Skeletal muscle satellite cell (primary cell): ENCODE results near the gene AADAC.
"Not testable (repeated sequence)": the region's sequence is repeated elsewhere in the genome, so short reads cannot be mapped to it uniquely, and the experiment has no call there.

Source experiments
- H3K27me3 ChIP-seq: 2 replicates; pipeline ENCODE4 v1.7.0; 2013; ENCODE audit warnings: low read length; ENCODE audit not compliant: control insufficient read depth, insufficient read depth
- H3K36me3 ChIP-seq: 2 replicates; pipeline ENCODE4 v1.7.0; 2013; ENCODE audit warnings: mild to moderate bottlenecking, control low read depth, low read length; ENCODE audit not compliant: insufficient read depth
- H3K4me1 ChIP-seq: 2 replicates; pipeline ENCODE4 v1.7.0; 2013; ENCODE audit warnings: low read length; ENCODE audit not compliant: control insufficient read depth, insufficient read depth
- H3K4me2 ChIP-seq: 2 replicates; pipeline ENCODE4 v1.7.0; 2013; ENCODE audit warnings: mild to moderate bottlenecking, low read length
- H3K4me3 ChIP-seq: 2 replicates; pipeline ENCODE4 v1.7.0; 2013; ENCODE audit warnings: low read length
- H3K9ac ChIP-seq: 2 replicates; pipeline ENCODE4 v1.7.0; 2013; ENCODE audit warnings: mild to moderate bottlenecking, low read depth, low read length, moderate library complexity
- H3K9me3 ChIP-seq: replicated peaks from 2 replicates; pipeline ENCODE4 v1.7.0; 2013; ENCODE audit warnings: mild to moderate bottlenecking, control low read depth, low read length

AADAC gene

DNA sequence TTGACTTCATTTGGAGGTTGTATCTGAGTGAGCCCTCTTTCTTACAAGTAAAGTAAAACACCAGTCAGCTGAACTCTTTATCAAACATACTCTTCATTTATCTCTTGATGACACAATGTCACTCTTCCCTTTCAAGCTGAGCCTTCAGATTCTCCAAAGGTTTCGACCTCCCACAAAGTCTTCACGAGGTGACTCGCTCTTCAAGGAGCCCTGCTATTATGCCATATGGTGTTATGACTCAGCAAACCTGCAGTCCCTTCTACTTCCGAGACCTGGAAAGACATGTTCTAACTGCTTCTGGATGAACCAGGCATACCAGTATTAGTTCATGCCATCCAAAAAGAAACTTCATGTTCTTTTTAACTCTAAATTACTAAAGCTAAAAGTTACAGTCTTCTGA is 23.1 kb downstream of the AADAC start:
- Histone ChIP-seq H3K4me1 (peaks cover 34% of the 10 kb centered on the region), H3K4me3 (no peak overlapping the region)

DNA sequence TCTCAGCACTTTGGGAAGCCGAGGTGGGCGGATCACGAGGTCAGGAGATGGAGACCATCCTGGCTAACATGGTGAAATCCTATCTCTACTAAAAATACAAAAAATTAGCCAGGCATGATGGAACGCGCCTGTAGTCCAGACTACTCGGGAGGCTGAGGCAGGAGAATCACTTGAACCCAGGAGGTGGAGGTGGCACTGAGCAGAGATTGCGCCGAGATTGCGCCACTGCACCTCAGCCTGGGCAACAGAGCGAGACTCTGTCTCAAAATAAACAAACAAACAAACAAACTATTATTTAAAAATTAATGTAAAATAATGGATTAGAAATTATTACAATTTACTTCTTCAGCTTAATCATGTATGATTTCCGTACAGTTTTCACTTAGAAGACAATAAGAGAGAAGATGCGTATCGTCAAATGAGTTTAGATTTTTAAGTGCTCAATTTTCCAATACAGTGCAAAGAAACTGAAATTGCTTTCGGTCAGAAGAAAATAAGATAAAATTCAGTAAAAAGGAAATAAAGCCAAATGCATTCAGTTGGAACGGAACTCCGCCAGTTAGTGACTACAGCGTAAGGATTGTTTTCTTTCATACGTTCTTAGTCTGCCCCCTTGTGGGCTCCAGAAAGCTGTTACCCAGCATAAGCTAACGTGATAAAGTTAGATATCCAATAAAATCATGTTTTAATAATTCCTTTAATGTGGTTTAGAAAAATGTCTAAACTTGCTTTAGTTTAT is 24.8 kb downstream of the AADAC start:
- Histone ChIP-seq H3K4me2 (peak overlapping the region; percentile 21), H3K36me3 (no peaks in the 10 kb centered on the region), H3K9ac (no peak overlapping the region), H3K9me3 (no peaks in the 10 kb centered on the region), H3K27me3 (no peaks in the 10 kb centered on the region), H3K4me1 (peaks cover 45% of the 10 kb centered on the region), H3K4me3 (no peak overlapping the region)

More for the DNA sequence above, 23.1 kb downstream of the AADAC start:
- H3K27me3 ChIP-seq, result no peaks in the 10 kb centered on the region
- no peaks in the 10 kb centered on the region for H3K9me3 ChIP-seq
- H3K9ac ChIP-seq, result no peak overlapping the region
- H3K4me2 ChIP-seq, result peak overlapping the region; percentile 11
- no peaks in the 10 kb centered on the region for H3K36me3 ChIP-seq

DNA sequence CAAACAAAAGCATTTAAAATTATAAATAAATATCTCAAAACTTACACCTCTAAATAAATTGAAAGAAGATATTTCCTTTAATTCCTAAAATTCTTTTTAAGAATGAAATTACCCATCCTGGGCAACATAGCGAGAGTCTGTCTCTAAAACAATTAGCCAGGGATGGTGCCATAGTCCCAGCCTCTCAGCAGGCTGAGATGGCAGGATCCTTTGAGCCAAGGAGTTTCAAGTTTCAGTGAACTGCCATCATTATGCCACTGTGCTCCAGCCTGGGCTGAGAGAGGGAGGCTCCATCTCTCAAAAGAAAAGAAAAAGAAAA is 25.4 kb downstream of the AADAC start:
- Histone ChIP-seq H3K4me2 (no peak overlapping the region), H3K9me3 (no peaks in the 10 kb centered on the region), H3K27me3 (no peaks in the 10 kb centered on the region), H3K4me3 (no peak overlapping the region), H3K36me3 (no peaks in the 10 kb centered on the region), H3K9ac (peak overlapping the region; percentile 3), H3K4me1 (peaks cover 45% of the 10 kb centered on the region)

DNA sequence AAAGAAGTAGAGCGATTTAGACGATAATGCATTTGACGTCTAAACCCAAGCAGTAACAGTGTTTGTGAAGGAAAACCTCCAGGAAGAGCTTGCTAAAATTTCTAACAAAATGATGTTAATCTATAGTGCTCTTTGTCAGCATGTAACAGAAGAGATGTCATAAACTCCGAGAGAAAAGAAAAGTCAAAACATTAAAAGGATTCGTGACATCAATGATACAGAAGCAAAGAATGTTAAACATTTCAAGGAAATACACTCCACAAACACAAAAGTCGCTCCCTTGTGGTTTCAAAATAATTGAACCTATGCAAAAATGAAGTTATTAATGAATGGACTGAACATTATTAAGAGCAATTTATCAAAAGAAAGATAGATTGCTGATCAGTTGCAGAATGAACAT is 27.9 kb downstream of the AADAC start:
- no peaks in the 10 kb centered on the region for H3K36me3 ChIP-seq
- H3K27me3 ChIP-seq, result no peaks in the 10 kb centered on the region
- peak overlapping the region; percentile 26 for H3K9ac ChIP-seq
- peaks cover 33% of the 10 kb centered on the region for H3K4me1 ChIP-seq
- no peaks in the 10 kb centered on the region for H3K9me3 ChIP-seq
- peak overlapping the region; percentile 65 for H3K4me2 ChIP-seq
- peak overlapping the region; percentile 16 for H3K4me3 ChIP-seq

DNA sequence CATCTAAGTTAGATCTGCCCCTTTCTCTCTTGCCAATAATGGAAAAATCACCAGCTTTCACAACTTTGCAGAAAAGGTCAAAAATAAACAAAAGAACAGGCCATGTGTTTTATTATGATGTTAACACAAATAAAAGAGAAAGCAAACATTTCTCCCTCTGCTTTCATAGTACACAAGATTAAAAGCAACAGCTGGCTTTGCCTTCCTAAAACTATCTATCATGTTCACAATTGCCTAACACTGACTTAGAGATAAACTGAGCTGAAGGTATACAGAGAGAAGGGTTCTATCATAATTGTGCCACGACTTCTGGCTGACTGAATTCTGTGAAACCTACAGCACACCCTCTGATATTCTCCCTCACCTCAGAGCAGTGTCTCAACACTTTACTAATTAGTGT is 29.4 kb downstream of the AADAC start:
- H3K36me3 ChIP-seq, result no peaks in the 10 kb centered on the region
- no peaks in the 10 kb centered on the region for H3K9me3 ChIP-seq
- peak overlapping the region; percentile 1 for H3K9ac ChIP-seq
- no peaks in the 10 kb centered on the region for H3K27me3 ChIP-seq
- H3K4me3 ChIP-seq, result no peak overlapping the region
- peak overlapping the region; percentile 38 for H3K4me2 ChIP-seq
- H3K4me1 ChIP-seq, result peaks cover 25% of the 10 kb centered on the region

DNA sequence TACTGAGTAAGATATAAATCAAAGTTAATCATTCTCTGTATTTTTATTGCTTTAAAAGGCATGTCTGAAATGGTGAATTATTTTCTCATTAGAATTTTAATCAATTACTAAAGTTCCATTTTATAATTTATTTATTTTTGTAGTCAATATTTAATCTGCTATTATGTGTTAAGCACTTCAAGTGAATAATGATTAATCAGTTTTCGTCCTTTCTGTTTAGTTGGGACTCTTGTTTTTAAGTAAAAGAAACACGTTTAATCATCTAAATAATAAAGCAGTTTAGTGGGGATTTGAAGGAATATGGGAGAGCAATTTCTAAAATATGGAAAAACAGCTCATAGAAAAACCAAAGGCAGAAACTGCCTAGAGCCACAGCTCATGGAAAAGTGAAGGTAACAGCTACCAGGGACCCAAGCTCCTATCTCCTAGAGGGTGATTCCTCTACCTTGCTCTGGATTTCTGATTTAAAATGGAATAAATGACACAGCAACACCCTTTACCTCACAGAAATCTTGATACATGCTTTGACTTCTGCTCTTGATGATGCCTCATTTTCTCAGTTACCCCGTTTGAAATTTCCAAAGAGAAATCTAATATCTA is 31.5 kb downstream of the AADAC start:
- Histone ChIP-seq H3K4me3 (no peak overlapping the region), H3K9ac (no peak overlapping the region), H3K36me3 (no peaks in the 10 kb centered on the region), H3K4me1 (peaks cover 22% of the 10 kb centered on the region), H3K27me3 (no peaks in the 10 kb centered on the region), H3K9me3 (no peaks in the 10 kb centered on the region), H3K4me2 (no peak overlapping the region)

DNA sequence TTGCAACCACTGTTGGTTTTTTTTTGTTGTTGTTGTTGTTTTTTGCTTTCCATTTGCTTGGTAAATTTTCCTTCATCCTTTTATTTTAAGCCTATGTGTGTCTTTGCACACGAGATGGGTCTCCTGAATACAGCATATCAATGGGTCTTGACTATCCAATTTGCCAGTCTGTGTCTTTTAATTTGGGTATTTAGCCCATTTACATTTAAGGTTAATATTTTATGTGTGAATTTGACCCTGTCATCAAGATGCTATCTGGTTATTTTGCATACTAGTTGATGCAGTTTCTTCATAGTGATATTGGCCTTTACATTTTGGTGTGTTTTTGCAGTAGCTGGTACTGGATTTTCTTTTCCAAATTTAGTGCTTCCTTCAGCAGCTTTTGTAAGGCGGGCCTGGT is 36.1 kb downstream of the AADAC start:
- not testable (repeated sequence) for H3K36me3 ChIP-seq, H3K27me3 ChIP-seq, H3K4me1 ChIP-seq, H3K4me3 ChIP-seq, H3K9ac ChIP-seq, H3K9me3 ChIP-seq, H3K4me2 ChIP-seq

DNA sequence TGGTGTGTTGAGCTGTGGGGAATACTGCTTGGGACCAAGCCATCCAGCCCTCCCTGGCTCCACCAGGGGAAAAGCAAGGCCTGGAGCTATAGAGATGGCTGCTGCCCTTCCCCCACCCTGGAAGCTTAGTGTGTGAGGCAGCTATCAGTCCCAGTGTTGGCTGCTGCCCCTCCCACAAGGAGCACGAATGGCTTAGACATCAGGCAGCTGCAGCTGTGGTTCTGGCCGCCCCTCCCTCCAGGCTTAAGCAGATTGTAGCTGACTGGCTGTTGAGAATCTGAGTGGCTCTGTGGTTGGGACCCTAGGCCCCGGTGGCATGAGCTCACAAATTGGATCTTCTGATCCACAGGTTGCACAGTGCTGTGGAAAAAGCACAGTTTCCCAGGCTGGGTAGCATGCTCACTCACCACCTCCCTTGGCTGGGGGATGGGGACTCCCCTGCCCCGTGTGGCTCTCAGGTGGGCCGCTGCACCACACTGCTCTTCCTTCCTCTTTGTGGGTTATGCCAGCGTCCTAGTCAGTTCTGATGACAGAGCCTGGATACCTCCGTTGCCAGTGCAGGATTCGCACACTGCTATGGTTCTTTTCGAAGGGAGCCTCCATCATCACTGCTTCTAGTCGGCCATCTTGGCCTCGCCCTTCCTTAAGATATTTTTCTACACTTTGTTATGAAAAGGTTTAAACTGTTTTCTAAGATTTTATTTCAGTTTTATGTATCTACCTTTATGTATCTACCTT is 38.3 kb downstream of the AADAC start:
- no peaks in the 10 kb centered on the region for H3K9me3 ChIP-seq
- H3K9ac ChIP-seq, result no peak overlapping the region
- H3K4me3 ChIP-seq, result no peak overlapping the region
- H3K36me3 ChIP-seq, result no peaks in the 10 kb centered on the region
- no peaks in the 10 kb centered on the region for H3K4me1 ChIP-seq
- no peaks in the 10 kb centered on the region for H3K27me3 ChIP-seq
- H3K4me2 ChIP-seq, result no peak overlapping the region

DNA sequence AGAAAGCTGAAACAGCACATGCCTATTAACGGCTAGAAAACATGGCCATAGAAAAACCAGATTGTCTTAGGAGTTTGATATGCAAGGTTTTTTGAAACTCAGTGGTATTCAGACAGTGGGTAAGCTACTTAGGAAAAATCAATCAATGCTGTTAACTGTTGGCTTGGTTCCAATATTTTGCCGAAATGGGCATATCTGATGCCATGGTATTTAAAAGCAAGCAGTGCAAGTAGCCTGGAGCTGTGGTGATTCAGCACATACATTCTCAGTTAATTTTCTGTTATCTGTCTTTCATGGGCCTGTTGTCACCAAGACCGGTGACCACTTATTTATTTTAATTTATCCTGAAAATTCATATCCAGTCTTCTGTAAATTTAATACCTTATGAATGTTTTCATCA is 42.2 kb downstream of the AADAC start:
- H3K27me3 ChIP-seq, result no peaks in the 10 kb centered on the region
- H3K4me2 ChIP-seq, result no peak overlapping the region
- no peaks in the 10 kb centered on the region for H3K36me3 ChIP-seq
- no peak overlapping the region for H3K4me3 ChIP-seq
- no peaks in the 10 kb centered on the region for H3K4me1 ChIP-seq
- H3K9me3 ChIP-seq, result no peaks in the 10 kb centered on the region
- no peak overlapping the region for H3K9ac ChIP-seq

DNA sequence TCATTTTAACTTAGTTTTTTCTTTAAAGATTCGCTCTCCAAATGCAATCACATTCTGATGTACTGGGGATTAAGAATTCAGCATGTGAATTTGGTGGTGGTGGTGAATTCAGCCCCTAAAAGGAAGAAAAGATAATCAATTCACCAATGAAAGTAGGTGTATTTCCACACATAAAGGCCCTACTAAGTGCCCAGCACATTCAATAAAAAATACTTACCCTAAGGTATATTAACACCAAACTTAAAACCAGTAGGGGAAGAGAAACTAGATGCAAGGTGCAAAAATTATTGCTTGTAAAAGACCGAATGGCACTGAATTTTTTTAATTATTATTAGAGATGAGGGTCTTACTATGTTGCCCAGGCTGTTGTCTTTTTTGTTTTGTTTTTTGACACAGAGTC is 42.7 kb downstream of the AADAC start:
- H3K9ac ChIP-seq, result no peak overlapping the region
- H3K9me3 ChIP-seq, result no peaks in the 10 kb centered on the region
- no peak overlapping the region for H3K4me3 ChIP-seq
- H3K27me3 ChIP-seq, result no peaks in the 10 kb centered on the region
- no peaks in the 10 kb centered on the region for H3K36me3 ChIP-seq
- no peak overlapping the region for H3K4me2 ChIP-seq
- H3K4me1 ChIP-seq, result no peaks in the 10 kb centered on the region

DNA sequence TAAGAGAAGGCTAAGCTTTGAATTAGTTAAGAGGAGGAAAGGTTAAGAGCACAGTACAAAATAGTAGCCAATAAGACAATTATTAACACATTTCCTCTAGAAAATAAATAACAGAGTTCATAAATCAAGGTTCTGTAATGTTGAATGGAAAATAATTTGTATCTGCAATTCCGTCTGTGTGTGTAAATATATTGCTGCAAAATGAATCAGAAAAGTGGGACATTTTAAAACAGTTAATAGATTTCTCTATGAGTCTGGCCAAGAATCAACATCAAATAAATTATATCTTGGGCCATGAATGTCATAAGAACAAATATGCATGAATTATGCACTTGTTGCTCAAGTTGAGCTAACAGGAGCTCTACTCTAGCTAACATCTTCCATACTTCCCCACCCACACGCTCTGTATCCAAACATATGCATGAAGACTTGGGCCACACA is 45.3 kb downstream of the AADAC start:
- no peak overlapping the region for H3K4me2 ChIP-seq
- no peaks in the 10 kb centered on the region for H3K9me3 ChIP-seq
- no peaks in the 10 kb centered on the region for H3K27me3 ChIP-seq
- H3K36me3 ChIP-seq, result no peaks in the 10 kb centered on the region
- peaks cover 11% of the 10 kb centered on the region for H3K4me1 ChIP-seq
- H3K4me3 ChIP-seq, result no peak overlapping the region
- H3K9ac ChIP-seq, result no peak overlapping the region
